Activated CD4-positive, CD25-positive, alpha-beta regulatory T cell treated with anti-CD3 and anti-CD28 coated beads, Interleukin-2, amount 50 U/mL, for 24 hours (primary cell): Measurements from ENCODE around the gene MMP25.
"Not testable (repeated sequence)": the region's sequence is repeated elsewhere in the genome, so short reads cannot be mapped to it uniquely, and the experiment has no call there.

Experiments
- ATAC-seq, 2 donors: fragments of 150-1000 bp; cut with Tn5 transposase; one replicate each; pipeline ENCODE4 v1.10.0; 2021; ENCODE audit warnings: mild to moderate bottlenecking in 1 of 2, moderate library complexity in 1 of 2

The MMP25 gene

DNA sequence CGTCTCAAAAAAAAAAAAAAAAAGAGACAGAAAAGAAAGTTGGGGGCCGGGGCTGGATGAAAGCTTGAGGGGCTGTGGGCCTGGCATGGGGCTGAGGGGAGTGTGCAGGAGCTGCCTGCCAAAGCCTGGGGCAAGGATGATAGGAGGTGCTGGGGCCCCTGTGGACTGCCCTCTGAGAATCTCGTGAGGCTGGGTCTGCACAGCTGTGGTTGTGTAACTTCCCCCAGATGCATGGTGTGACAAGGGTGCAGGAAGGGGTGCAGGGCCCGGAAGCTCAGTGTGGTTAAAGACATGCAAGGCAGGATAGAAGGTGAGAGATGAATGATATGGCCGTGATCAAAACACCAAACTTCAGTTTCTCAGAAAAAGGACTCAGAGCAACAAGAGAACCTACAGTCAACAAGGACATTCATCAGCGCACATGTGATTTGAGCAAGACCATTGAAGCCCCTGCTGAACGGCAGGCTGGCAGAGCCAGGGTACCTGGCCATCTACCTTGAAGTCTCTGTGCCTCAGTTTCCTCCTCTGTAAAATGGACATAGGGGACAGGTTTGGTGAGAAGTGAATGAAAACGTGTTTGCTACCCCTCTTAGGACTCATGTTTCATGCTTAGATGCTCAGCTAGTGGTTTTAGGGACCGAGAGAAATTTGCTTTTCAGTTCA lies 28.6 kb downstream of the MMP25 start:
- peak; percentile 87 to 88 for ATAC-seq

GRCh38 chr16:3075523-3075915 lies 29.2 kb downstream of the MMP25 start:
- ATAC-seq = peak; percentile 5

DNA sequence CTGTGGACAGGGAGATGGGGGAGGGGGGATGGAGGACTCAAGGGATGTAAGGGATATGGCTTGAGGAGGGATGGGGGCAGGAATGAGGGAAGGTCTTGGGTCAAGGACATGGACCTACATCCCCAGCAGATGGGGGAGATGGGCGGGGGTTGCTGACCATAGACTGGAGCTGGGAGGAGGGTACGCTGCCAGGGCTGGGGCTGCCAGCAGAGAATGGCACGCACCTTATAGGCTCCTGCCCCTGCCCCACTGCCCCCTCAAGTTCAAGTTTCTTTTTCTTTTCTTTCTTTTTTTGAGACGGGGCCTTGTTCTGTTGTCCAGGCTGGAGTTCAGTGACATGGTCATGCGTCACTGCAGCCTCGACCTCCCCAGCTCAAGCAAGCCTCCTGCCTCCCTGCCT lies 29.6 kb downstream of the MMP25 start:
- ATAC-seq = not testable (repeated sequence)

GRCh38 chr16:3076577-3076976 lies 30.2 kb downstream of the MMP25 start:
- ATAC-seq = no peak

DNA sequence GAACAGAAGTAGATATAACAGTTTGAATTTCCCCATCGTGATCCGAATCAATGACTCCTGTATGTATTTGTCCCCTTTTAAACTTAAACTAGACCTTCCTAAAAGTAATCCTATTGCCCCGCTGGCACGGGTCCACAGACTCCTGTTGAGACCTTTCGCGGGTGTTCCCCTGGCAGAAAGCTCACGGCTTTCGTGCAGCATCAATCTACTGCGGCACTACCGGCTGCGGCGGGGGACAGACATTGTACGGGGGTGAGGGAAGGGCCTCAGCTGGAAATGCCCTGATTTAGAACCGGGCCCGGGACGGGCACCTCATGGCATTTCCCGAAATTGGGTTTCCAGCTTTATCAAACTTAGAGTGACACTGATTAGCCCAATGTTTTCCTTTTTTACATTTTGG lies 33.7 kb downstream of the MMP25 start:
- no peak for ATAC-seq

- ATAC-seq = not testable (repeated sequence)
Measured at GRCh38 chr16:3081957-3082356, 35.6 kb downstream of the MMP25 start.

- ATAC-seq = not testable (repeated sequence)
Measured at GRCh38 chr16:3083408-3083807, 37.0 kb downstream of the MMP25 start.

- ATAC-seq = no peak
Measured at GRCh38 chr16:3084491-3084890, 38.1 kb downstream of the MMP25 start.

DNA sequence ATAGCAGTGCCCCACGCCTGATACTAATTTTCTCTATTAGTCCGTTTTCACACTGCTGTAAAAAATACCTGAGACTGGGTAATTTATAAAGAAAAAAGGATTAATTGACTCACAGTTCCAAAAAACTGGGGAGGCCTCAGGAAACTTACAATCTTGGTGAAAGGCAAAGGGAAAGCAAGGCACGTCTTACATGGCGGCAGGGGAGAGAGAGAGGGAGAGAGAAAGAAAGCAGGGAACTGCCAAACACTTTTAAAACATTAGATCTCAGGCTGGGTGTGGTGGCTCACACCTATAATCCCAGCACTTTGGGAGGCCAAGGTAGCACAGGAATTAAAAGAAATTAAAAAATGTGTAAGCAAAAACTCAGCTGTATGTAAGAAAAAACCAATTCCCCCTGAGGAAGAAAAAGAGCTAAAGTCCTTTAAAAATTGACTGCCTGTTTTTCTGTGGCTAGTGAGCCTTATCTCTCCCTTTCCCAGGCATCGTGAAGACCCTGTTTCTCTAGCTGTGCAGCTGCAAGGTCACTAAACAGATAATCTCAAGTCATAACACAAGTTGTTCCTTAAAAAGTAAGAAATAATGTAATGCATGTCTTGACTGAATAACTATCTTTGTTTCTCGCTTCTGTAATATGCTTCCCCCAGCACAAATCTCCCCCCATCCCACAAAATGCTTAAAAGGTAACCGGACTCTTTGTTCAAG lies 38.8 kb downstream of the MMP25 start:
- no peak for ATAC-seq

DNA sequence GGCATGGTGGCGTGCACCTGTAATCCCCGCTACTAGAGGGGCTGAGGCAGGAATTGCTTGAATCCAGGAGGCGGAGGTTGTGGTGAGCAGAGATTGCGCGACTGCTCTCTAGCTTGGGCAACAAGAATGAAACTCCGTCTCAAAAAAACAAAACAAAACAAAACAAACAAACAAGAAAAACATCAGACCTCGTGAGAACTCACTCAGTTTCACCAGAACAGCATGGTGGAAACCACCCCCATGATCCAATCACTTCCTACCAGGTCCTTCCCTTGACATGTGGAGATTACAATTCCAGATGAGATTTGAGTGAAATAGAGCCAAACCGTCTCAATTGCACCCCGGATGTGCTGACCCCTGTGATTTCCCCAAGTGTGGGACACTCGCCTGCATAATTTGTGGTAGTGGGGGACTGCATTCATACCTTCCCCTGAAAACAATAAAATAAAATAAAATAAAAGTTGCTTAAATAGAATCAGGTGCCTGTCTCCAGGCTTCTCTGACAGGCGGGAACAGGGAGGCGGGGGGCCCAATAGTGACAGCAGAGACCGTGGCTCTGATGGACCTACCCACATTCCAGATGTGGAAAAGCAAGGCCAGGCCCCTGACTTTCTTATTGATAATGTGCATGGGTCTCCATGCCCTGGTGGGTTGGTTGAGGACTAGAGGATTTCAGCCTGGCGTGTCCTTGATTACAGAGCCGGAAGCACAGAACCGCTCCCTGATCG lies 39.7 kb downstream of the MMP25 start:
- no peak for ATAC-seq

DNA sequence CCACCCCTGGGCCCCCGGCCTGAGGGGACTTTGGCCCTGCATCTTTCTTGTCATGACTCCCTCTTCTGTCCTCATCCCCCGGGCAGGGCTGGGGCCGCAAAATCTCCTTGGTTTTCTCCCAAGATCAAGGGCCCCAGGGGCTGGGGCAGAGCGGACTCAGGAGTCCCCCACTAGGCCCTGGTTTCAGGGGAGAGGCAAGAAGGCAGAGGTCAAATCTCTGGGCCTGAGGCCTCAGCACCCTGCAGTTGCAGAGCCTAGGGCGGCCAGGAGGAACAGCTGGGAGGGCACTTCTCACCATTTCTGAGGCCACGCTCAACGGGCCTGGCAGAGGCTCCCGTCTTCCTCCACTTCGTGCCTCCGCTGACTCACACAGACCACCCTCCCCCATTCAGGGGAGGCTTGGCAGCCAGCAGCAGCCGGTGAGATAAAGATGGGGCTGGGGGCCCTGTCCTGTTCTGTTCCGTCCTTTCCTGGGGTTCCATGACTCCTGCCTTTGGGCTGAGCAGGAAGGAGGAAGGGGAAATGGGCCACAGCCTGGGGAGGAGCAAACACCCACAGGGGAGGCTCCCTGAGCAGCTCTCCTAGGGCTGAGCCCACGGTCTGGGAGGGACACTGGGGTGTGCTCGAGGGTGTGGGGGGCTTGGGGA lies 40.4 kb downstream of the MMP25 start:
- ATAC-seq = peak; percentile 83 to 88

- ATAC-seq = no peak
Measured at GRCh38 chr16:3087243-3088235, 41.2 kb downstream of the MMP25 start.

DNA sequence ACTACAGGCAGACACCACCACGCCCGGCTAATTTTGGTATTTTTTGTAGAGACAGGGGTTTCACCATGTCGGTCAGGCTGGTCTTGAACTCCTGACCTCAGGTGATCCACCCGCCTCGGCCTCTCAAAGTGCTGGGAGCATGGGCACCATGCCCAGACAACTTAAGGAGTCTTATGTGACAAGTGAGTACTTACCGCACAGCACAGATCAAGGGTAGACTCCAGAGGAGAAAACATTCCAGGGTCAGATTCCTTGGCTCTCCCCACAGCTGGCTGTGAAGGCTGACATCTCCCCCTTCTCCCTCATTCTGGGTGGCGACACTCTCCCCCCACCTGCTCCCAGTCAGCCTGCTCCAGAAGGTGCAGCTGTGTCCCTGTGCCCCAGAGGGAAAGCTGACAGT lies 42.1 kb downstream of the MMP25 start:
- ATAC-seq = no peak

GRCh38 chr16:3088925-3089716 lies 42.8 kb downstream of the MMP25 start:
- no peak for ATAC-seq

DNA sequence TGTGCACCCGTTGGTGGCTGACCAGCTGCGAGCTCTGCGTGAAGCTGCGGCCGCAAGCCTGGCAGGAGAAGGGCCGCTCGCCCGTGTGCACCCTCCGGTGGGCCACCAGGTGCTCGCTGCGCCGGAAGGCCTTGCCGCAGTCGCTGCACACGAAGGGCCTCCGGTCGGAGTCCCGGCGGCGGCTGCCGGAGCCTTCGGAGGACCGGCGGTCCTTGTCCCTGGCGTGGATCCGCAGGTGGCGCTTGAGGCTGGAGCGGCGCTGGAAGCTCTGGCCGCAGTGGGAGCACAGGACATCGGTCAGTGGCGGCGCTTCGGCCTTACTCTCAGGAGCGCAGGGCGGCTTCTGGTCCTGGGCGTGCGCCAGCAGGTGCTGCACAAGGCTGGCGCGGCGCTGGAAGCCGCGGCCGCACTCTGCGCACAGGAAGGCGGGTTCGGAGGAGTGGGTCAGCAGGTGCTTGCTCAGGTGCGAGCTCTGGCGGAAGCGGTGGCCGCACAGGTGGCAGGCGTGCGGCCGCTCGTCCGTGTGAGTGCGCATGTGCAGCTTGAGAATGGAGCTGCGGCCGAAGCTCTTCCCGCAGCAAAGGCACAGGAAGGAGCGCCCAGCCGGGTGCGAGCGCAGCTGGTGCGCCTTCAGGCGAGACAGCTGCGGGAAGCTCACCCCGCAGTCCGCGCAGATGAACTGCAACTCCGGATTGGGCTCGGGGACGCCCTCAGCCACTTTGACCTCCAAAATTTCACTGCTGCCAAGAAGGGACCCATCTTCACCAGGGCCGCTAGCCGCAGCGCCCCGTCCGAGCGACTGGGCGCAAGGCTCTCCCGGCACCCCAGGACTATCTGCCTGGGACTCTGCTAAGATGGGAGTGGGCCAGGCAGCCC lies 43.6 kb downstream of the MMP25 start:
- ATAC-seq = no peak

DNA sequence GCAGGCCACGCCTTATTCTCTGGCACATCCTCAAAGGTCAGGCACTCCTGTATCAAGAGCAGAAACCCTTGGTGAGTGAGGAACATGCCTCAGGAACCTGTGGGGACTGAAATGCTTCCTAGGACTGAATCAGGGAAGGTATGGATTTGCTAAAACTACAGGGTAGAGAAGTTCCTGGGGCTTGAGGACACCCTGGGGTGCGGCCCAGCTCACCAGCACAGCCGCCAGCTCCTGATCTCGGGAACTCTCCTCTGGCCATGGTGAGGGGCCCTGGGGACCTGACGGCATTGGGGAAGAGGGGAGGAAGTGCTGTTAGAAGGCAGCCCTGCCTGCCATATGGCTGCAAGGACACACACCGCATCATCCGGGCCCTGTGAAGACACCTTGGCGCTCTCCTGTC lies 45.2 kb downstream of the MMP25 start:
- ATAC-seq = no peak

- no peak for ATAC-seq
Measured at GRCh38 chr16:3092501-3092941, 46.2 kb downstream of the MMP25 start.

DNA sequence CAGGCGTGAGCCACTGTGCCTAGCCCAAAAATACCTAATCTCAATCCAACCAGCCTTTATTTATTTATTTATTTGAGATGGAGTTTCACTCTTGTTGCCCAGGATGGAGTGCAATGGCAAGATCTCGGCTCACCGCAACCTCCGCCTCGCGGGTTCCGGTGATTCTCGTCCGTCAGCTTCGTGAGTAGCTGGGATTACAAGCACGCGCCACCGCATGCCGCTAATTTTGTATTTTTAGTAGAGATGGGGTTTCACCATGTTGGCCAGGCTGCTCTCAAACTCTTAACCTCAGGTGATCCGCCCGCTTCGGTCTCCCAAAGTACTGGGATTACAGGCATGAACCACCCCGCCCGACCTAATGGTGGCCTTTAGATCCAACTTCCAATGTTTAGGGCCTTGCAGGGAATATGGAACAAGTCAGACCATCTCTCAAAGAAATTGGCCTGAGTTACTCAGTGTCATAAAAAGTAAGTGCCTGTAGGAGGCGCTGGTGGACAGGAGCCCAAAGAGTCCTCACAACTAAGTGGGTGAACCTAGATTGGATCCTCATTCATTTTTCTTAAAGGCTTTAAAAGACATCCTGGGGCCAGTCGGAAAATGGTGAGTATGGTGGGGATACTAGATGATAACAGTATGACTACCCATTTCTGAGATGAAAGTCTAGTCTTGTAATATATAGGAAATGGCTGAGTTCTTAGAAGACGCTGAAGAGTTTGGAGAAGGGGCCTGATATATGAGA lies 48.1 kb downstream of the MMP25 start:
- peak; percentile 76 to 77 for ATAC-seq

DNA sequence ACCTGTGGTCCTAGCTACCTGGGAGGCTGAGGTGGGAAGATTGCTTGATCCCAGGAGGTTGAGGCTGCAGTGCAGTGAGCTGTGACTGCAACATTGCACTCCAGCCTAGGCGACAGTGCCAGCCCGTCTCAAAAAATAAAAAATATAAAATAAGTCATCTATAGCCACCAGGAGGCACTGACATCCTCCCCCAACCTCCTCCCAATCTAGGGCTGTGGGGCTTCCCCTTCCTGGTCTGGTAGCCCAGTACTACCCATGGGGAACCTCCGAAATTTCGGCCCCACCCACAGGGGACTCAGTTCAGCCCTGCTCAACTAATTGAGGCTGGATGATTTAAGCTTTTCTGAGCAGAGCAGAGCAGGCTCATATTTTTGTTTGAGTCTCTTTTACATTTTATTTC lies 49.5 kb downstream of the MMP25 start:
- peak; percentile 63 to 66 for ATAC-seq
